ENCODE data around the gene TNC.
"Not testable (repeated sequence)": the region's sequence is repeated elsewhere in the genome, so short reads cannot be mapped to it uniquely, and the experiment has no call there.

Gene TNC

GRCh38 chr9:115134941-115135340 is 17.0 kb upstream of the TNC start:
- DNase-seq (ENCODE audit: low spot score), result no peak

DNA sequence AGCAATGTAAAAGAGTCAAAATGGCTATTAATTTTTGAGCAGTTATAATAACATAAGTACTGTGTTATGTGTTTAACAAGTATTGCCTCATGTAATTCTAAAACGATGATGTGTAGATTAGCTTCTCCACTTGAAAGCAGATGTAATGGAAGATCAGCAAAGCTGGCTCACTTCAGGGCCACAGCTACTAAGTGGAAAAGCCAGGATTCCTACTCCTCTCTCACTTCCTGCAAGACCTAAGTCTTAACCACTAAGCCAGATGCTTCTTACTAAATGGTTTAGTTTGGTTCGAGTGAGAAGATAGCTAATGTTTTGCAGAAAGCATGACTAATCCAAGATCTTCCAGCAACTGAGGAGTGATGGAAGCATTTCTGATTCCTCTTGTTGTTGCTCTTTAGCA is 15.7 kb upstream of the TNC start:
- DNase-seq (ENCODE audit: low spot score), result no peak

DNA sequence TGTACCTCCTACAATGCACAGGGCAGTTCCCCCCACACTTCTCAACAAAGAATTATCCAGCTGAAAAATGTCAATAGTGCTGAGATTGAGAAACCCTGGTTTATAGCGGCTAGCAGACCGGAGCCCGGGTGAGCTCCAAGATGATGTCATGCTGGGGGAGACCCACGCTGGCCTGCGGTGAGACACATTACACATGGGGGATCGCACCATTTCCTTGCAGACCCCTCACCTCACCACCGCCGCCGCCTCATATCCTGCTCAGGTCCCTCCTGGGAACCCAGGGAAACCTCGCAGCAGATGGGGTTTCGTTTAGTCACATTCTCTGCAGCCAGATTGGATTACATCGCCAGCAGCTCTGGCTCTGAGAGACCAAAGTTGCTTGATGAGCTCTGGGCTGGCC is 14.7 kb upstream of the TNC start:
- no peak for DNase-seq (ENCODE audit: low spot score)

DNA sequence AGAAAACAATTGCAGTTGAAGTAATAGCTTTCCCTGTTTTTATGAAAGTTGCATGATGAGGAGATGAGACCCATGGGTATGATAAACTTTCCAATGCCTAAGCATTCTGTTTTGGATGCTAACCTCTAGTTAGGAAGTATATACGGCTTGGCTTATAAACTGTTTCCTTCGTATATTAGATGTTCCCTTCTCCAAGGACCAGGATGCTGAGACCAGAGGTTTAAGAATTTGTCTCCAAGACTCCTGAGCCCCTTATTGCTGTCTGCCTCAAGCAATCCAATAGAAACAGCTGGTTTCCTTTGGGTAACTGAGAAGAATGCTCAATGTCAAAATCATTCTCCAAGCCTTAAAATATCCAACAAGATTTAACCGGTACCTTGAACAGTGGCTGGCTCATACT is 12.2 kb upstream of the TNC start:
- no peak for DNase-seq (ENCODE audit: low spot score)

DNA sequence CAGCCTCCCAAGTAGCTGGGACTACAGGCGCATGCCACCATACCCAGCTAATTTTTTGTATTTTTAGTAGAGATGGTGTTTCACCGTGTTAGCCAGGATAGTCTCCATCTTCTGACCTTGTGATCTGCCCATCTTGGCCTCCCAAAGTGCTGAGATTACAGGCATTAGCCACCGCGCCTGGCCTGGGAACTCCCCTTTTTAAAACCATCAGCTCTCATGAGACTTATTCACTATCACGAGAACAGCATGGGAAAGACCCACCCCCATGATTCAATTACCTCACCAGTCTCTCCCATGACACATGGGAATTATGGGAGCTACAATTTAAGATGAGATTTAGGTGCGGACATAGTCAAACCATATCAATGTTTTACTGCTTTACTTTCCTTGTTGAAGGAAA is 10.8 kb upstream of the TNC start:
- DNase-seq (ENCODE audit: low spot score), result not testable (repeated sequence)

DNA sequence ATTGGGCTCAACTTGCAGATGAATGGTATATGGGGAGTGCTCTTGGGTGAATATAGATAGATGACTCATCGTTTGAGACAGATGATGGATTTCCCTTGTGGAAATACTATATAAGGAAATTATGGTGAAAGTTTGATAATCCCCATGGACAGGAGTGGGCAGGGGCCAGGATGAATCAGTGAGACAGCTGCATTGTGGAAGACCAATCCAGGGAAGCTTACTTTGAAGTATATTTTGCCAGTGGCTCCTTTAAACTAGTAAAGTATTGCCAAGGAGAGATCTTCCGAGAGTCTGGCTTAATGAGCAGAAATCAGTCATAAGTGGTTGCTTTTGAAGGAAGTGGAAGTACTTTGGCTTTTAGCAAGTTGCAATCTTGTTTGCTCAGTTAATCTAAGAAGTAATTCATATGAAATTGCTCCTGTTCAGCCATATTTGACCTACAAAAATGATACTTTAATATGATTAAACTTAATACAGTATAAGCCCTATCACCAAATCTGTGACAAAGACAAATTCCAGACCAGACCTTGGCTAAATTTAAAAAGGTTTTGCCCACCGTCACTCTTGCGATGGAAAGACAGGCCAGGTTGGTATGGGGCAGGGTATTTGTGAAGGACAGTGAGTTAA is 9.3 kb upstream of the TNC start:
- no peak for DNase-seq (ENCODE audit: low spot score)

- no peak for DNase-seq (ENCODE audit: low spot score)
Measured at GRCh38 chr9:115126404-115126803, 8.4 kb upstream of the TNC start.

- DNase-seq (ENCODE audit: low spot score), result no peak
Measured at GRCh38 chr9:115122937-115123336, 5.0 kb upstream of the TNC start.

- DNase-seq (ENCODE audit: low spot score), result no peak
Measured at GRCh38 chr9:115121181-115121580, 3.2 kb upstream of the TNC start.

GRCh38 chr9:115118879-115119218 is 892 bp upstream of the TNC start:
- peak; percentile 33 for DNase-seq (ENCODE audit: low spot score)

GRCh38 chr9:115116421-115117284 is 1.3 kb downstream of the TNC start:
- DNase-seq (ENCODE audit: low spot score), result no peak

DNA sequence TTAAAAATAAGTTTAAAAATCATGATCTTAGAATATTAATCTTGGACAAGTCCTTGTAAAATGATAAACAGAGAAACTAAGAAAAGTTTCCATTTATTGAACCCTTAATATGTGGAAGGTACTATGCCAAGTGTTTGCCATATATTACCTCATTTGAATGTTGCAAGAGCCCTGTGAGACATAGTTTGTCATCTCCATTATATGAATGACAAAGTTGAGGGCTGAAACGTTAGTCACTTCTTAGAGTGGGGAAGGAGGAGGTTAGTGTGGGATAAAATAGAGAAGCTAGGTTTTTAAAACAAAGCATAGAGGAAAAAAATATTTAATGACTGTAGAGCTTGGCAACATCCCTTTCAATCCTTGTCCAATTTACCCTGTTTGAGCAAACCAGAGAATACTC is 2.0 kb downstream of the TNC start:
- peak; percentile 9 for DNase-seq (ENCODE audit: low spot score)

DNA sequence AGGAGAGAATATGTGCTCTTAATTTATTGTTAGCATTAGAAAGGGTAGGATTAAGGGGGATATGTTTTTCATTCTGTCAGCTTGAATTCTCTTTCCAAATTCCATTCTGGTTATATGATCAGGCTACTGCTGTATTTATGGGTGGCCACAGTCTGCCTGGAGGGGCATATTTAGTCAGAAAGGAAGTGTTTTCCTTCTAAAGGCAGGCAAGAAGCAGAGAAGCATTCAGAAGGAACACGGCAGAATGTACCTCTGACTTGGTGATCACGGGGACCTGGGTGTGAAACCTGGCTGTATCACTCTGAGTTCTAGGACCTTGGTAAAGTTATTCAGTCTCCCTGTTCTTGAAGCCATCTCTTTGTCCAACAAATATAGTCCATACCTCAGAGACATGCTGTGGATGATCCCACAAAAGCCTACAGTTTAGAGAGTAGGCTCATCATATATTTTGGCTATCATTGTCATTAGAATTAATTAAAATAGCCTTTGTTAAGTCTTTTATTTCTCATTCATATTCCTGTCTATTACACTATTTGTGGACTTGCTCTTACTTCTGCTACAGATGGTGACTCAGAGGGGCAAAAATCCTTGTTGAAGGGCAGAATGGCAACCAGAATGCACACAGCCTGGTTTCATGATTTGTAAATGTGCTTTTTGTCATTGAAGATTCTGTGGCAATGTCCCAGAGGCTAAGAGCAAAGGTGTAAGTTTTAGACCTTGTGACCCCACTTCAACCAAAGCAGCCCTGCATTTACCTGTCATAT is 2.7 kb downstream of the TNC start:
- no peak for DNase-seq (ENCODE audit: low spot score)

DNA sequence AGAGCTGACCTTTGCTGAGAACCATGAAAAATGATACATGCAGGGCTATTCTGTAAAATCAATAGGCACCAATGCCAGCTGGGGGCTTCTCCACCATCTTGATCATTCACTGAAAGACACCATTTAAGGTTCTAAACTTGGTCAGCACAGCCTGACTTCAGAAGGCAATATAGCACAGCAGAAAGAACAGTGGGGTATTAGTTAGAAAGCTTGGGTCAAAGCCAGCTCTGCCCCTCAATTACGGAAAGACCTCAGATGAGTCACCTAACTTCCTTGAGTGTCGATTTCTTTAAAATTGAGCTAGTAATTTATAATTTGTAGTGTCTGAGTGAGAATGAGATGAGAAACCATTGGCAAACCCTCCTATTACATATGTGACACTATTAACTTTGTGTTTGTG is 3.4 kb downstream of the TNC start:
- DNase-seq (ENCODE audit: low spot score), result no peak

- DNase-seq (ENCODE audit: low spot score), result no peak
Measured at GRCh38 chr9:115114084-115114483, 3.9 kb downstream of the TNC start.

- no peak for DNase-seq (ENCODE audit: low spot score)
Measured at GRCh38 chr9:115111874-115112273, 6.1 kb downstream of the TNC start.

DNA sequence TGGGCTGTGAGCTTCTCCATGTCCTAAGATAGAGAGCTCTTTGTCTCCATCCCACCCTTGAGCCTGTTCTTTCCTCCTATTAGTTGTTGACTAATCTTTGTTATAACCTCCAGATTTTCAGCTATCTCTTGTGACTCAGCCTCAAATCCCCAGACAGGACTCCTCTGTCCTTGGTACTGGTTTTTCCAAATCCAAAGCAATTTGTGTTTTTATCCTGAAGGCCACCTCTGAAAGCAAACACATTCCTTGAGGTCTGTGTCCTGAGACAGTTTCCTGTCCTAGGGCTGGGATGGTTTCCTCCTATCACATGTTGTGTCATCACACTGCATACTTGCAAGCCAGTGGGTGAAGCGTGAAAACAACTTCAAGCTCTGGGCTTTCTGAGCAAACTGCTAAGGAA is 8.5 kb downstream of the TNC start:
- DNase-seq (ENCODE audit: low spot score), result no peak

- DNase-seq (ENCODE audit: low spot score), result no peak
Measured at GRCh38 chr9:115107701-115108100, 10.3 kb downstream of the TNC start.

- no peak for DNase-seq (ENCODE audit: low spot score)
Measured at GRCh38 chr9:115106642-115107041, 11.3 kb downstream of the TNC start.

GRCh38 chr9:115106001-115106400 is 12.0 kb downstream of the TNC start:
- no peak for DNase-seq (ENCODE audit: low spot score)

GRCh38 chr9:115104908-115105307 is 13.0 kb downstream of the TNC start:
- no peak for DNase-seq (ENCODE audit: low spot score)

DNA sequence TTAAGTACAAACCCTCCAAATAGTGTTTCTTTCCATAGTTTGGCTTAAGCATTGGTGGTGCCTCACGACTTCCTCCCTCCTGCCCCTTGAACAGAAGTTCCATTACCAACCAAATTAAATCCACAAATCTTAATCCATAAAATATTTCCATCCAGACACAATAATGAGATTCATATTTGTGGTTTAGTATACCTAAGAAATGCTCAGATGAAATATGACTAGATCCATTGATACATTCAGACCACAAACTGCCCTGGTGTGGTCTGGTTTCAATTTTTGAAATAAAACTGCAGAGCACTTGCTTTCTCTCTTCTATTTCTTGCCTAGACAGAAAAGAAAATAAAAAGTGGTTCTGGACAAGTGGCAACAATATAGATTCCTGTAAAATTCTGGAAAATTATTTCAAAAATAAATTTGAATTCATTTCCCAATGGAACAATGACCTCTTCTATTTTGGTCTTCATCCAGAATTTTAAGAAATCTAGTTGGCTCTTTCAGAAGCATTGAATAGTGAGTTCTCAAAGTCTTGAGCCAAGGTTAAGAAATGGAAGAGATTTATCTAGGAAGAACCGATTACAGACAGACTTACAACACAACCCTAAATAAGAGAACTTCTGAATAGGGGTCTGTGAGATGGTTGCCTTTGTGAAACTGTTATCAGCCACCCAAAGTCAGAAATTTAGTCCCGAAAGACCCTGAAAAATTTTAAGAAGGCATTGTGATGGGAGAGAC is 14.0 kb downstream of the TNC start:
- no peak for DNase-seq (ENCODE audit: low spot score)
